Smooth muscle cell of the umbilical artery (primary cell): ENCODE data around the gene TAF13. TPM values are rescaled to one million over a fixed set of nuclear protein-coding genes. Genes with fewer than 3 reads are reported as not detected.

Experiments
- total RNA-seq: library from RNA; depleted of rRNA; stranded (reverse); fragments of >200 nt; gene quantifications from 2 replicates; pipeline ENCODE4 v1.2.3, GENCODE V29; 2014

Gene TAF13
- total RNA-seq: 172 and 200 TPM in 2 replicates

GRCh38 chr1:109075531-109076490 lies at the start of gene TAF13:
TAF13 (minus strand) TSS chr1:109076003; CDS start chr1:109075947, 56 bp downstream.

GRCh38 chr1:109113590-109114341 lies 38.0 kb upstream of the TAF13 start, which contains the start of gene ELAPOR1:
ELAPOR1 (plus strand) TSS chr1:109114115; CDS start chr1:109114184, 69 bp downstream.

GRCh38 chr1:109090196-109091077 lies 14.6 kb upstream of the TAF13 start, which contains the start of gene TMEM167B:
TMEM167B (plus strand) TSS chr1:109090764; CDS start chr1:109090873, 109 bp downstream.

GRCh38 chr1:109041621-109042468 lies 34.0 kb downstream of the TAF13 start, which contains the start of gene WDR47:
WDR47 (minus strand) TSS chr1:109042102; CDS start chr1:109023512, 18,590 bp downstream.

Other genes starting within 250 kb of the TAF13 start
- not detected in 2 replicates for gene AKNAD1, start 218.9 kb downstream of the TAF13 start, total RNA-seq
- gene GPSM2, start 199.0 kb downstream of the TAF13 start, total RNA-seq: 6.5 and 18.7 TPM in 2 replicates
- gene CLCC1, start 112.5 kb downstream of the TAF13 start, total RNA-seq: 58.2 and 73.0 TPM in 2 replicates
- gene WDR47, start 33.9 kb downstream of the TAF13 start, total RNA-seq: 17.2 and 23.8 TPM in 2 replicates
- 33.0 and 40.7 TPM in 2 replicates for gene TMEM167B, start 14.8 kb upstream of the TAF13 start, total RNA-seq
- 0.23 and 0.89 TPM in 2 replicates for gene ELAPOR1, start 38.1 kb upstream of the TAF13 start, total RNA-seq
- gene SARS1, start 137.9 kb upstream of the TAF13 start, total RNA-seq: 280 and 283 TPM in 2 replicates
- 3.0 and 4.5 TPM in 2 replicates for gene CELSR2, start 173.5 kb upstream of the TAF13 start, total RNA-seq
- 1.5 and 6.0 TPM in 2 replicates for gene PSRC1, start 207.1 kb upstream of the TAF13 start, total RNA-seq
- not detected in 2 replicates for gene MYBPHL, start 231.0 kb upstream of the TAF13 start, total RNA-seq